DMS53 treated with DMSO at 0.1 percent for 48 hours (cell line): ENCODE results near the gene SMAD6.

Source experiments
- DNase-seq: peaks from one replicate; lab custom pipeline; 2025; ENCODE audit not compliant: unreplicated experiment; lab: John Stamatoyannopoulos, UW

Gene SMAD6

DNA sequence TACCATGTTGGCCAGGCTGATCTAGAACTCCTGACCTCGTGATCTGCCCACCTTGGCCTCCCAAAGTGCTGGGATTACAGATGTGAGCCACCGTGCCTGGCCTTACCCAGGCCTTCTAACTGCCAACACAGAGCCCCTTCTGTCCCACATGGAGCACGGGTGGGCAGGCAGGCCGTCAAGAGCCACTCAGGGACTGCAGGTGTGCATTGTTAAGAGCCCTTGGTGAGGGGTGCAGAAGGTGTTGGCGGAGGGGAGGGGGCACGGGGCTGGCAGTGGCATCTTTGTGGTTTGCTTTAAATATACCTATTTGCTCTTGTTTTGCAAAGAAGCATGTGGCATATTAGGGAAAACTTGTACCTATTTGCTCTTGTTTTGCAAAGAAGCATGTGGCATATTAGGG is 37.3 kb downstream of the SMAD6 start:
- DNase-seq = no peak

DNA sequence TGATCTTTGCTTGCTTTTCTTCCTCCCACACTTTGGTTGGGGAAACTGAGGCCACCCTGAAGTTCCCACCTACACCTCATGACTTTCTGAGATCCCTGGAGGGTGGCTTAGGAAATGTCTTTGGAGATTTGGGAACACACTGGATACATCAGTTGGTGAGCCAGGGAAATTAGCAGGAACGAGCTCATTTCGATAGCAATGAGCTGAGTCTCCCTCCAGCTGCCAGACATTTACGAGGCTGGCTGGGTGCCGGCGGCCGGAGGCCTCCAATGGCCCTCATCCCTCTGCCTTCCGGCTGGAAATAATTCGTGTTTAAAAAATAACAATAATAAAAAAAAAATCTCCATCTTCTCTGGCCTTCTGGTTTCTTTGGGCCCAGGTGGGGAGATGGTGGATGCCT is 38.8 kb downstream of the SMAD6 start:
- no peak for DNase-seq

DNA sequence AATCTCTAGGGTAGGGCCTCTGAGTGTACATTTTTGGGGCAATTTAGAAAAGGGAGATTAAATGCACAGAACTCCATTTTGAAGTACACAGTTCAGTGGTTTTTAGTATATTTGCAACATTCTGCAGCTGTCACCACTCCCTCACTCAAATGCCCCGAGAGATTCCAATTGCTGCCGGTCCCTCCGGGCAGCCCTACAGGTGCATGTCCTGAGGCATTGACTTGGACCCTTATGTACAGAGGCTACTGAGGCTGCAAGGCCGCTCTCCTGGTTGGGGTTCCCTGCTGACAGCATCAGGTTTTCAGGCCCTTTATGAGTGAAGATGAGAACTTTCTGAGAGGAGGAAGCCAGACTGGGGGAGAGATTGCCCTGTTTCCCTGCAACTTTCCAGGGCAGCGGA is 39.6 kb downstream of the SMAD6 start:
- no peak for DNase-seq

DNA sequence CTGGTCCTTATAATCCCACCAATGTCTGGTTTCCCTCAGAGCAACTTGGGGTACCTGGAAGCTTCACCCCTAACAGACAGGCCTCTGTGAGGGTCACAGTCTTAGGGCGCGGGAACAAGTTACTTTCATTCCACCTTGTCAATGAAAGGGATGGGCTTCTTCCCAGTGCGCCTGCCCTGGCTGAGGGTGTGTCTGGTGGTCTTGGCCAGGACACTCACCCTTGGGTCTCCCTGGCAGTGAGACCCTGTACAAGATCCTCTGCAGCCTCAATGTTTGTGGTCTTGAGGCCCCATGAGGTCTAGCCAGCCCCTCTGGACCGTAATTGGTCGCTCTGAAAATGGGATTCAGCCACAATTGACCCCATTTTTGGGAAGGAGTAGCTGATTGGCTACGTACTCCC is 40.2 kb downstream of the SMAD6 start:
- DNase-seq = no peak

DNA sequence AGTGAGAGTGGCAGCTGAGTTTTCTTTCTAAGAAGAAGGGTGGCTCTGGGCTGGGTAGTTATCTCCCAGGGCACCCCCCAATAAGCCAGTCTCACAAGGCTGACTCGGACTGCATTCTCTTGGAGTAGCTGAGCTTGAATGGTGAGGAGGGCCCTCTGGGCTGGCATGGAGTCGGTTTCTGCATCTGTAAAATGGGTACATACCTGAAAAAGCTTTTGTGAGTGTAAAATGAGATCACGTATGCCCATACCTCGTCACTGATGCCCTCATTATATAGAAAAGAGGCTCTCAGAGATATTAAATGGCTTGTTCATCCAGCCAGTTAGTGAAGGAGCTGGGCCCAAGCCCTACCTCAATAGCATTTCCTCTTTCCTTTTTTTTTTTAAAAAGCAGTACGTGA is 41.2 kb downstream of the SMAD6 start:
- DNase-seq = no peak

DNA sequence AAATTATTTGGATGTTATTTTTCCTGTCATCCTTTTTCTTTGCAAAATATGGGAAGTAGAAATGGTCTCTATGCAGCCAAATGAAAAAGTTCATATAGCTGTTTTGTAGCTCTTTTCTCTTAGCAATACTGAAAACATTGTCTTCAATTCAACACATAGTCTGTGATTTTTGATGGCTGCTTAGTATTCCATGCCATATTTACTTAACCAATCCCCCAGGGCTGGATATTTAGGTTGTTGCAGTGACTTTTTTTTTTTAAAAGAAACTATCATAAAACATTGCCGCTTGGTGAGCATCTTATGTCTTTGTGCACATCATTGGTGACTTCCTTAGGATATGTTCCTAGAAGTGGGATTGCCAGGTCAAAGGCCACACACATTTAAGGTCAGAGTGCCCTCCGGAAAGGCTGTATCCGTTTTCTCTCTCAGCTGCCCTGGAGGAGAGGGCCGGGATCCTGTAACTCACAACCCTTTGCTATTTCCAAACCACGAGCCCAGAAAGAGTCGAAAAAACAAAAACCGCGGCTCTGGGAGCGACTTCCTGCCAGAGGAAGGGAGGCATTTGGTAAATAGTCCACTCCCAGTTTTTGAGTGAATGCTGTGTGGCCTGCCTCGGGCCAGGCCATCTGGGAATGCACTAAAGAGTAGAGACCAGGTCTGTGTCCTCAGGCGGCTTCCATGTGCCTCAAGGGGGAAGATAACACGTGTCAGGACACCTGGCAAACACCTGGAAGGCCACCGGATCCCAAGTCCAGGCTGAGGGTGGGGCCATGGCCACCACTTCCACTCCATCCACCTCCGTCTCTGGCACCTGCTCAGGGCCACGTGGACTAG is 41.9 kb downstream of the SMAD6 start:
- no peak for DNase-seq

DNA sequence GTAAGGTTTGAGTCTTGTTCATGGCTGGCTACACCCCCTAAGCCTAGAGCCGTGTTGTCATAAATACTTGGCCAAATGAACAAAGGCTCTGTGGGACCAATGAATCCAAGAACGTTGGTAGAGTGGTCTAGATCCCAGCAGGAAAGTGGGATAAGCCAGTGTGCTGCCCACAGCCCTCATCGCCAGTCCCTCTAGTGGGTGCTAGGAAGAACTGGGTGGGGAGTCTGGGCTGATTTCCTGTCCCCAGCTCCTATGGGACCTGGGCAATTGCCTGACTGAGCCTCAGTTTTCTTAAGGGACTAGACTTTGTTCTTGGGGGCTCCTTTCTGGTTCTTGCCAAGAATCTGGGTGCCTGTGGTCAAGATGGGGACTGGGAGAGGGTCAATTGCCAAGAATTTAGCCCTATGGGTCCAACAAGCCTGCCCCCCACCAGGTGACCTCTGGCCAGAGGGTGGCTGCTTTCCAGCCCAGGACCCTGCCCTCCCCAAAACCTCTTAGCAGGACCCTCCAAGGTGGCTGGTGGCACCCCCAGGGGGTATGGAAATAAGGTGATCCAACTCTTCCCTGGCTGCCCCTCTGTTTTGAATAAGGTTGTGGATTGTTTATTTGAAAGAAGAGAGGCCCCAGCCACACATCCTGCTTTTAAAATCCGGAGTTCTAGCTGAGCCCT is 42.7 kb downstream of the SMAD6 start:
- DNase-seq = no peak

DNA sequence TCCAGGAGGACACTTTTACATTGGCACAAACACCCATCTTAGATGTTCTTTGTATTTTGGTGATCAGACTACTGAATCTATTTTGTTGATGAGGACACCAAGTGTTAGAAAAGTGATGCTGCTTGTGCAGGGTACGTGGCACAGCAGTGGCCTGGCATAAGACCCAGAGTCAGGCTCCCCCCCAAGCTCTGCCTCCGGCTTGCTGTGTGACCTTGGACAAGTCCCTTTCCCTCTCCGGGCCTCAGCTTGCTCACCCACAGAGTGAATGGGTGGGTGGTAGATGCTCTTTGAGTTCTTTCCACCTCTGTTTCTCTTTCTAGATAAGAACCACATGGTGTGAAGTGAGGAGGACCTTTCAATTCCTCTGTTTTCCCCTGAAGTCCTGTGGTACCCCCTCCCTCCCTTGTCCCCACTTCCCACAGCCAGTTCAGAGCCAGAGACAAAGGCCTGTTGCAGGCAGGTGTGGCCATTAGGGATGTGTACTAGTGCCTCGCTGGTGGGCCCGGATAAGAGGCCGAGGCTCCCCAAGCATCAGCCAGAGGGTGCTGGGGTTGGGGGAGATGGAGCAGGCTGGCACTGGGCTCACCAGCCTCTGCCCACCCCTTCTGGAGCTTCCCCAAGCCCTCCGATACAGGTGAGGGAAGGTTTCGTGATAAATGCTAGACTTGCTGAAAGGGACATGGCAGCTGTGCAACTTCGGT is 43.6 kb downstream of the SMAD6 start:
- DNase-seq = no peak

DNA sequence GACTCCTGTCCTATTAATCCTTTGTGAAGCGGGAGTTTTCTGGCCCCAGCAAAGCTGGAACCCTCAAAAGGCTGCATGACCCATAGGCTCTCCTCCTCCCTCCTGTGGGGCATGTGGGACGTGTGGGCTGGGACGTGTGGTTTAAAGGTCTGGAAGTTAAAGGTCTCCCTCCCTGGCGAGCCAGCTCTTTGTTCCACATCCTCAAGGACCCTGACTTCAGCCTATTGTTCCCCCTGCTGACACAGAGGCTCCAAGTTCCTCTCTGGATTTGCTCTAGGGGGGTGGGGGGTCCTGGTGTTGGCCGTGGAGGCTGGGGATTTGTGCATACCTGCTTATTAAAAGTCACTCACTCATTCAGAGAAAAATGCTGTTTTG is 44.2 kb downstream of the SMAD6 start:
- no peak for DNase-seq

DNA sequence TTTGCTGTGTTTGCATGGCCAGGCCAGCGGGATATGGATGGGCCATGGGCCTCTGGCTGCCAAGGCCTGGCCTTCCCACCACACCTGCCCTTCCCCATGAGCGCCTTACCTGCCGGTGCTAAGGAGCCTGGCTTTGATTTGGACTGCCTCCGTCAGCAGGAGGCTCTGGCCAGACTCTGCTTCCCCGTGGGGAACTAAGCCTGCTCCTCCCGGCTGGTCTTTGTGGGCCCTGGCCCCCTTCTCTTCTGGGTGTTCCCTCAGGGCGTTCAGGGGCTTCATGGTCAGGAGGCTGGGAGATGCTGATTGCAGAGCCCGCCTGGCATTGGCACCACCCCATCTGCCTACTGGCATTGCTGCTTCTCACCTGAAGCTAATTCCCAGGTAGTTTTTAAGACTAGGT is 45.2 kb downstream of the SMAD6 start:
- no peak for DNase-seq

DNA sequence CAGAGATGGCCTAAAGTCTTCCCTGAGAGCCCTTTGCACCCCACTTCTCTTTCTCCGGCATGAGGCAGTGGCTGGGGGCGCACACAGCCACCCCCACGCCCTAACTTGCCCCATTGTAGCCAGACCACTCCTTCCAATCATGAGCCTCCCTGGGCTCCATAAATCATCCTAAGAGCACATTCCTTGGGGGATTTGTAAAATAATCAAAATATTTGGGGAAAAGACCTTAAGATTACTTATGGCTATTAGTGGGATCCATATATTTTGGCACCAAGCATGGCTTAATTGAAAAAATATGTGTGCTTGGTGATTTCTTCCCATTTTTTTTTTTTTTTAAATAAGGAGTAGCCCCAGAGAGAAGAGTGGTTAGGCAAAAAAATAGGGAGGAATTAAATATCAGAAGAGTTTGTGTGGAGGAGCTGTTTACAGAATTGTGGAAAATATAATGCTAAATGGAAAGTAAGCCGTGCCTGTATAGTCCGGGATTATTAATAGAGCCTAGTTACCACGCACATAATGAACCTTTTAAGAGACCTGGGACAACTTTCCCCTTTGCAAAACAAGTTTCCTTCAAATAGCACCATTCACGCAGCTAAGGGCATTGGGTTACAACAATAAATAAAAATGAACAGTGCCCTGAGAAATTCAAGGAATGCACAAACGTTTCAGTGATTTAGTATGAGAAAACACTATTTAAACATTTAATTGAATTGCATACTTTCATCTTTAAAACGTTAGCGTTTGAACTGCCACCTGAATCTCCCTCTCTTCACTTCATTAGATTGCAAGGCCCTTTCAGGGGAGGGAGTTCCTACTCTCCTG is 46.1 kb downstream of the SMAD6 start:
- DNase-seq = no peak

DNA sequence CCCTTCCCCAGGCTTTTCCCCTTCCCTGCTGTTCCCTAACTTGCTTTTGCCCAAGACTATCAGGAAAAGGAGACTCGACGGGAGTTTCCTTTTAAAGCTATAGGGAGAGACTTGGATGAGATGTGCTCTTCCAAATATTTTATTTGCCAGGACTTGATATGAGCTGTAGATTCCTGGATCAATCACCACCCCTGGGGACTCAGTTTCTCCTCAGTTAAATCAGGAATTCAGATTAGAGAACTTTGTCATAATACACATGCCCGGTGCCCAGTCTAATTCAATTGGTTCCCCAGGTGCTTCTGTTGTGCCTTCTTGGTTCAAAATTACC is 46.6 kb downstream of the SMAD6 start:
- DNase-seq = no peak

DNA sequence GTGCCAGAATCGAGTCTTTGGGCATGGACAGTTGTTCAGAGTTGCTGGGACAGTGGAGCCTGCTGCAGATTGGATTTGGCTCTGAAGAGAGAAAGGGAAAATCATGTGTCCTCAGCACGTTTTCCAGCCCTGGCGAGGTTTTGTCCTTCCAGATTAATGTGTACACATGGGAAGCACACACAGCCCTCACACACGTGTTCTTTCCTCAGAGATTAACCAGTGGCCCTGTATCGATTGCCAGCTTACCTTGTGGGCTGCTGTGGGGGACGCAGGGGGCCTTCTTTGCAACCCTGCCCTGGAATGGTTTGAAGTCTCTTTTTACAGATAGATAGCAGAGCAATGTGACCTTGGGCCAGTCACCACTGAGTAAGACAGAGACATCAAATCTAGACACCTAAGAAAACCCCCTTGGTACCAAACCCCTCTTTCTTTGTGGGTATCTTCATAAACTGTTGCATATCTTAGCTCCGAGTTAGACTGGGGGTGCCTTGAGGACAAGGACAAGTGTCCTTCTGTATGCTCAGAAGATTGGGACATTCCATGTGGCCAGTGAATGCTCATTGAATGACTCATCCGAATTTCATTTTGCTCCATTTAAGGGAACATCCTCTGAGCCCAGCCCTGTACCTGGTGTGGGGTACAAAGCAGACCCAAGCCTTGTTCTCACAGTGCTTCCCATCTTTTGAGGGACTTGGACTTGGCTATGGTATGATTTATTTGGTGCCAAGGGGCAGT is 48.0 kb downstream of the SMAD6 start:
- no peak for DNase-seq

DNA sequence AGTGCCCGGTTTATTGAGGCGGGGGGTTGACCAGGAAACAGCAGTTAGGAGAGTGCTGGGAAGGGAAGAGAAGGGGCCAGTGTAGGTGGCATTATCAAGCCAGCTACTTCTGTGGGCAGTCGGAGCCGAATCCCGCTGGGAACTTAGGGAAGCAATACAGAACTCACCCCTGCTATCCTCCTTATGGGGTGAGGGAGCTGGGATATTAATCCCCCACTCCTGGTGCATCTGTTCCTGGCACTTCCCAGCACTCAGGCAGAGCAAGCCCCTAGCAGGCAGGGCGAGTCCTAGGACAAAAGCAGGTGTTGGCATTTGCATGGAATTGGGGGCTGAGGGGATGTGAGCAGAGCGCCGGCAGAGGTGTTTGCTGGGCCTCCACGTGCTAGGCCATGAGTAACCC is 48.6 kb downstream of the SMAD6 start:
- no peak for DNase-seq

DNA sequence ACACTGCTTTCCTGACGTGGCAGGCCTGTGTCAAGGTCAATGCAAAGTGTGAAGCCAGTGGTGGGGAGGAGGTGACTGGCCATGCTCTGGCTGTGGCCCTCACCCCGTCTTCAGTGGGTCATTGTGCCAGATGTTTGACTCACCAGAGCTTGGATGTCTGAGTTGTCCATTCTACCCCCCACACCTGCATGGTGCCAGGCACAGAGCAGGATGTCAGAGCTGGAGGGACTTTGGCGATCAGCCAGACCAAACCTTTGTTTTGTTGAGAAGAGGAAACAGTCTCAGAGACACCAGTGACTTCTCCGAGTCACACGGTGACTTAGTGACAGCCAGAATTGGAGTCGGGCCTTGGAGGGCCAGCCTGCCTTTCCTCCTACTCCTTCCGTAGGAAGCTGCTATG is 49.5 kb downstream of the SMAD6 start:
- DNase-seq = no peak

DNA sequence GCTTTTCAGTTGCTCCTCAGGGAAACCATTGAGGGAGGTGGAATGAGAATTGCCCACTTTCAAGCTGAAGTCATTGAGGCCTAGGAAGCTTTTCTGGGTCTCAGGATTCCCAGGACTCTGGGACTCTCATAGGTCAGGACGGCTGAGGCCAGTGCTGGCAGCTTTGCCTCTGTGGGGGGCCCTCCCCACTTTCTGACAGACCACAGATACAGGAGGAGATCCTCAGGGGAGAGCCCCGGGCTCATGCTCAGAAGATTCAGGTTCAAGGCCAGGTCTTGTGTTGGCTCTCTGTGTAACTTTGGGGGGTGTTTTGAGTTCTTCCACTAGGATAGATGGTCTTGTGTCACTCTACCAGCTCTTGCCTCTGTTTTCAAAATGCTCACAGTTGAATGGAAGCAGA is 50.0 kb downstream of the SMAD6 start:
- no peak for DNase-seq

DNA sequence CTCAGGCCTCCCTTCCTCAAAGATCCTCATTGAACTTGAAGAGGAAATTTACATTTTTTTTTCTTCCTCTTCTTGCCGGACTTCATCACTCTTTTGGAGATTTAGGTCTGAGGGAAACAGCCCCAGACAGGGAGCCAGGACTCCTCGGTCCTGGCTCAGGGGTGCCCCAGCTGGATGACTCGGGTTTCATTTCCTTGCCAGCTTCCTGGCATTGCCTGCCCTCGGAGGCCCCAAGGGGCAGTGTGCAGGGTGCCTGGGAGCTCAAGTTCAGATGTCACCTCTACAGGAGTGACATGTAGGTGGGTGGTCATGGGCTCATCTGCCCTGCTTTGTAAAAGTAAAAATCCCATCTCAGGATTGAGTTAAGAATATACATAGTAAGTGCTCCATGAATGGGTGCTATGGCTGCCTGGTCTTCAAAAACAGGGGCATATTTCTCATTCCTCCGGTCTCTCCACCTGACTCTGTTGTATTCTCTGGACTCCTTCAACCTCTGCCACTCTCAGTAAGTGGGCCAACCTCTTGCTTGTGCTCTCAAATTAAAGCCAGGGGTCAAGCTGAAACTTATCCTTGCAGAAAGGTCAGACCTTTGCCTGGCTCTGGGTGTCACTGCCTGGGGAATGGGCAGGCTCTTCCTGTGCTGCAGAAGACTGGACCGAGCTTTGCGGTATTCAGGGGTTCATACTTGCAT is 51.8 kb downstream of the SMAD6 start:
- DNase-seq = no peak

DNA sequence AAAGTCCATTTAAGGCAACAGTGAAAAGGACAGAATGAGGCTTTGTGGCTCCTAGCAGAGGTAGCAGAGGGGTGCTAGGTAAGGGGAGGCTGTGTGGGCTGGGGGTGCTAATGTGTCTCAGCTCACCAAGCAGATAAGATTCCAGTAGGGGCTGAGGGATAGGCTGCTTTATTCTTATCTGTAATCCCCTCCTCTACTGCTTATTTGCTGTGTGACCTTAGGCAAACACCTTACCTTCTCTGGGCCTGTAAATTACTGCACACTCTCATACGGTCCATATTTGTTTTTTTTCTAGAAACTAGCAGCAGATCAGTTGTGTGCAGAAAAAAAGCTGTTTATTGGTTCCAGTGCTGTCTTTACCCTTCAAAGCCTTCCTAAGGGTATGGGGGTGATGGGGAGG is 52.8 kb downstream of the SMAD6 start:
- DNase-seq = no peak

DNA sequence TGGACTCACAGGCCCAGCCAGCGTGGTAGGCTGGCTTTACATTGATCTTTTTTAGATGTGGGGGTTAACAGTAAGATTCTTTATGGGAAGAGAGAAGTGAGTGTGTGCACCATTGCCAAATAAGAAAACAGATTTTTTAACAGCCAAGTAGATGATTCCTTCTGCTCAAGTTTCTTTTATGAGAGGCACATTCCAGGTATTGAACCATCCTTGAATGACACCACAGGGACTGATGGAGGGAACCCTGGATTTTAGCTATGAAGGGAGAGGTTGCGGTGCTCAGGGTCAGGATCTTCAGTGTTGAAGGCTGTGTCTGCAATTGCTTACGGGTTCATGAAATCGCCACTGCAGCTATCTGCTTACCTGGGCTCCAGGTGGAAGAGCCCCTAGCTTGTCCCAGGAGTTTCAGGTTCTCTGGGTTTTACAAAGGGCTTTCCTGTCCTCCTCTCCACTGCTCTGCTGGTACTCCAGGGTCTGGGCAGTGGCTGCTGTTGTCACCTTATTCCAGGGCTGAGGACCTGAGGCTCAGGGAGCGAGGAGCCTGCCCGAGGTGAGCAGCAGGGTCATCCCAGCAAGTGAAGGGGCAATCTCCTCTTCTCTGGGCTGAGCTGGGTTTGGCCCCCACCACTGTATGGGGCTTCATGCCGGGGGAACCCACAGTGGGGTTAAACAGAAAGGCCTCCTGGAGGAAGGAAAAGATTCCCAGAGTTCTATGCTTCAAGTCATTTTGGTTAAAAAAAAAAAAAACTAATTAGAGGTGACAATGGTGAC is 53.4 kb downstream of the SMAD6 start:
- no peak for DNase-seq

DNA sequence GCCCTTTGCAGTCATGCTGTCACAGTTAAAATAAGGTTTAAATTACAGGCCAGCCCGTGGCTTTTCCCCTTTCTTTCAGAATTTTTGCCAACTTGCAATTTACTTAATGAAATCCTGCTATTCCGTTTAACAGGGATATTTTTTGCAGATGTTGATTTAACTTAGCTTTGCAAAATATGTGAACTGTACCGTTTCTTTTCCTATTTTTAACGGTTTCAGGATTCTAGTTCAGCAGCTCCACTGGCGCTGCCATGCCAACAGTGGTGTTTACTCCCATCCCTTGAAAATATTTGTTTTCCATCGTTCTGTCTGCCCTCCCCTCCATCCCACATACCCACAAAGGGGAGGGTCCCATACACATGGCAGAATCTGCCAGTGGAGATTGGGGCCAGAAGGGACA is 54.3 kb downstream of the SMAD6 start:
- DNase-seq = no peak
